MCF 10A (cell line): ENCODE data around the gene KCNC1. TPM values are rescaled to one million over a fixed set of nuclear protein-coding genes. Genes with fewer than 3 reads are reported as not detected.

Source experiments
- BruUV-seq: library from RNA; stranded (reverse); fragments of 400-500 nt; replicated peaks from 2 replicates; lab custom pipeline; 2021; lab: Mats Ljungman, UMichigan
- CTCF ChIA-PET: fragments of 300-600 bp; sonication (Branson Sonifier 250); formaldehyde crosslinking; extraction: SDS; loops from one replicate; lab custom pipeline; 2021; ENCODE audit warnings: antibody characterized with exemption, inconsistent platforms; lab: Yijun Ruan, JAX
- POLR2A ChIA-PET: fragments of 300-600, 350-650 bp; sonication (Branson Sonifier 250); formaldehyde crosslinking; extraction: SDS; loops from one replicate; lab custom pipeline; 2020; ENCODE audit warnings: antibody characterized with exemption, inconsistent platforms; lab: Yijun Ruan, JAX
- DNase-seq: peaks from one replicate; pipeline ENCODE4 v3.0.0-alpha.2; 2018; ENCODE audit not compliant: unreplicated experiment
- H3K27ac Mint-ChIP-seq: one replicate; pipeline ENCODE4 v1.8.0; 2022; ENCODE audit warnings: mild to moderate bottlenecking, low read depth, mixed read lengths; ENCODE audit not compliant: unreplicated experiment
- H3K27me3 Mint-ChIP-seq: one replicate; pipeline ENCODE4 v1.8.0; 2022; ENCODE audit warnings: mixed read lengths; ENCODE audit not compliant: insufficient read depth, unreplicated experiment
- H3K36me3 Mint-ChIP-seq: one replicate; pipeline ENCODE4 v1.8.0; 2022; ENCODE audit warnings: mild to moderate bottlenecking, moderate library complexity, mixed read lengths; ENCODE audit not compliant: insufficient read depth, unreplicated experiment
- H3K4me1 Mint-ChIP-seq: one replicate; pipeline ENCODE4 v1.8.0; 2022; ENCODE audit warnings: mixed read lengths; ENCODE audit not compliant: insufficient read depth, unreplicated experiment
- H3K4me3 Mint-ChIP-seq: one replicate; pipeline ENCODE4 v1.8.0; 2022; ENCODE audit warnings: mild to moderate bottlenecking, moderate library complexity, mixed read lengths; ENCODE audit not compliant: unreplicated experiment
- H3K9me3 Mint-ChIP-seq: one replicate; pipeline ENCODE4 v1.8.0; 2022; ENCODE audit warnings: mixed read lengths; ENCODE audit not compliant: unreplicated experiment
- CTCF ChIP-seq: fragments of 200-600 bp; IDR thresholded peaks from one replicate; pipeline ENCODE4 v1.8.0; 2022; ENCODE audit warnings: antibody characterized with exemption, mild to moderate bottlenecking; ENCODE audit not compliant: unreplicated experiment
- intact Hi-C: fragments of 100-400 bp; cut with micrococcal nuclease; formaldehyde crosslinking; loops from 2 replicates; pipeline ENCODE4 v1.14.1; 2022
- total RNA-seq: library from RNA; stranded (reverse); gene quantifications from 2 replicates; pipeline ENCODE4 v1.2.3, GENCODE V29; 2022

KCNC1 gene
- total RNA-seq, 1 experiment from 2014 or later = not detected

GRCh38 chr11:17691550-17691949 is 43.0 kb upstream of the KCNC1 start:
- CTCF ChIA-PET = no interaction called here
- intact Hi-C loops = no loop called here
- POLR2A ChIA-PET = no interaction called here
- no peak for DNase-seq
- Mint-ChIP-seq H3K36me3 (no peaks in the 10 kb centered on the region), H3K9me3 (no peaks in the 10 kb centered on the region), H3K4me3 (no peak overlapping the region), H3K27ac (no peak overlapping the region), H3K4me1 (no peaks in the 10 kb centered on the region), H3K27me3 (peaks cover 56% of the 10 kb centered on the region)
- TF ChIP-seq CTCF = no peak
- BruUV-seq = no TSS peak

- no peak overlapping the region for H3K4me3 Mint-ChIP-seq
- peaks cover 60% of the 10 kb centered on the region for H3K27me3 Mint-ChIP-seq
- no peak for DNase-seq
- BruUV-seq = no TSS peak
- H3K9me3 Mint-ChIP-seq = no peaks in the 10 kb centered on the region
- no peak overlapping the region for H3K27ac Mint-ChIP-seq
- TF ChIP-seq CTCF = no peak
- POLR2A ChIA-PET = no interaction called here
- H3K4me1 Mint-ChIP-seq = no peaks in the 10 kb centered on the region
- intact Hi-C loops = no loop called here
- CTCF ChIA-PET = no interaction called here
- no peaks in the 10 kb centered on the region for H3K36me3 Mint-ChIP-seq
Observed at GRCh38 chr11:17691976-17692375, 42.6 kb upstream of the KCNC1 start.

GRCh38 chr11:17692931-17693330 is 41.6 kb upstream of the KCNC1 start:
- ChIA-PET POLR2A (no interaction called here), CTCF (interaction anchor here (1.3 kb wide), 1 partner anchor 10 kb away, joined by 3 read pairs; no protein-coding TSS in a partner anchor)
- Mint-ChIP-seq H3K36me3 (no peaks in the 10 kb centered on the region), H3K4me3 (no peak overlapping the region), H3K4me1 (no peaks in the 10 kb centered on the region), H3K27ac (no peak overlapping the region), H3K27me3 (peaks cover 61% of the 10 kb centered on the region), H3K9me3 (no peaks in the 10 kb centered on the region)
- DNase-seq = no peak
- intact Hi-C loops = no loop called here
- no peak for TF ChIP-seq CTCF
- no TSS peak for BruUV-seq

- intact Hi-C loops = no loop called here
- BruUV-seq = no TSS peak
- H3K27me3 Mint-ChIP-seq = peaks cover 61% of the 10 kb centered on the region
- DNase-seq = no peak
- TF ChIP-seq CTCF = no peak
- H3K4me1 Mint-ChIP-seq = no peaks in the 10 kb centered on the region
- no peaks in the 10 kb centered on the region for H3K9me3 Mint-ChIP-seq
- POLR2A ChIA-PET = no interaction called here
- H3K36me3 Mint-ChIP-seq = no peaks in the 10 kb centered on the region
- no peak overlapping the region for H3K27ac Mint-ChIP-seq
- H3K4me3 Mint-ChIP-seq = no peak overlapping the region
- CTCF ChIA-PET = interaction anchor here (1.3 kb wide), 1 partner anchor 9 kb away, joined by 3 read pairs; no protein-coding TSS in a partner anchor
Observed at GRCh38 chr11:17693531-17693930, 41.0 kb upstream of the KCNC1 start.
